OCI-LY7 (cell line): ENCODE measurements around the gene BCAR3.

Source experiments
- CTCF ChIP-seq: fragments of 200-600 bp; sonication (generic); conservative IDR thresholded peaks from 2 replicates; pipeline ENCODE4 v1.5.1; 2014; ENCODE audit warnings: mild to moderate bottlenecking, antibody characterized with exemption, low read length, moderate library complexity, mixed read lengths
- EZH2phosphoT487 ChIP-seq: fragments of 200-600 bp; sonication (generic); IDR thresholded peaks from 2 replicates; pipeline ENCODE4 v1.6.1; 2018; ENCODE audit warnings: low read depth, borderline replicate concordance, mild to moderate bottlenecking, mixed run types, antibody characterized with exemption, low read length, moderate library complexity, mixed read lengths

GRCh38 chr1:93578433-93578830, 103.2 kb downstream of the BCAR3 start:
- TF ChIP-seq CTCF, result no peak
- no peak for TF ChIP-seq EZH2phosphoT487
